Mesendoderm (in vitro differentiated cells): ENCODE data around the gene CHRND.

Experiments used
- DNase-seq: peaks from one replicate; pipeline ENCODE4 v3.0.0; 2013
- H2AK5ac ChIP-seq: 2 replicates; pipeline ENCODE4 v1.6.1; 2013; ENCODE audit warnings: low read length, inconsistent platforms
- H2BK120ac ChIP-seq: 2 replicates; pipeline ENCODE4 v1.6.1; 2013; ENCODE audit warnings: low read depth, mild to moderate bottlenecking, low read length, moderate library complexity, mixed read lengths
- H2BK15ac ChIP-seq: replicated peaks from 2 replicates; pipeline ENCODE4 v1.6.1; 2013; ENCODE audit warnings: low read depth, mild to moderate bottlenecking, moderate library complexity
- H2BK5ac ChIP-seq: 2 replicates; pipeline ENCODE4 v1.6.1; 2013; ENCODE audit warnings: low read length, inconsistent platforms
- H3K18ac ChIP-seq: 2 replicates; pipeline ENCODE4 v1.6.1; 2013; ENCODE audit warnings: mild to moderate bottlenecking, low read length, mixed read lengths
- H3K23ac ChIP-seq: one replicate; pipeline ENCODE4 v1.6.1; 2013; ENCODE audit warnings: low read length
- H3K27ac ChIP-seq: 2 replicates; pipeline ENCODE4 v1.5.1; 2013; ENCODE audit warnings: low read depth, mild to moderate bottlenecking, inconsistent platforms, low read length, moderate library complexity
- H3K27me3 ChIP-seq: 2 replicates; pipeline ENCODE4 v1.6.1; 2013; ENCODE audit warnings: low read length, control low read depth, mild to moderate bottlenecking, inconsistent platforms; ENCODE audit not compliant: insufficient read depth, poor library complexity
- H3K36me3 ChIP-seq: 2 replicates; pipeline ENCODE4 v1.6.1; 2013; ENCODE audit warnings: low read length, inconsistent platforms; ENCODE audit not compliant: control insufficient read depth, insufficient read depth
- H3K4ac ChIP-seq: one replicate; pipeline ENCODE4 v1.6.1; 2013; ENCODE audit warnings: low read depth, mild to moderate bottlenecking, low read length, moderate library complexity
- H3K4me1 ChIP-seq: 2 replicates; pipeline ENCODE4 v1.6.1; 2013; ENCODE audit warnings: low read depth, low read length, inconsistent platforms; ENCODE audit not compliant: control insufficient read depth
- H3K4me2 ChIP-seq: 2 replicates; pipeline ENCODE4 v1.6.1; 2013; ENCODE audit warnings: low read length
- H3K4me3 ChIP-seq: 2 replicates; pipeline ENCODE4 v1.5.1; 2013; ENCODE audit warnings: mild to moderate bottlenecking, low read length
- H3K56ac ChIP-seq: one replicate; pipeline ENCODE4 v1.6.1; 2013; ENCODE audit warnings: low read length
- H3K79me1 ChIP-seq: 2 replicates; pipeline ENCODE4 v1.6.1; 2013; ENCODE audit warnings: low read length, inconsistent platforms
- H3K79me2 ChIP-seq: 2 replicates; pipeline ENCODE4 v1.6.1; 2013; ENCODE audit warnings: mild to moderate bottlenecking, low read length; ENCODE audit not compliant: control insufficient read depth, insufficient read depth
- H3K9ac ChIP-seq: 2 replicates; pipeline ENCODE4 v1.6.1; 2013; ENCODE audit warnings: low read length, inconsistent platforms
- H4K5ac ChIP-seq: one replicate; pipeline ENCODE4 v1.6.1; 2013; ENCODE audit warnings: low read length
- H4K8ac ChIP-seq: one replicate; pipeline ENCODE4 v1.6.1; 2013; ENCODE audit warnings: low read depth, mild to moderate bottlenecking, control low read depth, low read length, moderate library complexity
- whole genome bisulfite sequencing: extraction: QIAGEN DNeasy Blood & Tissue Kit; methylation state at CpG from one replicate; pipeline ENCODE4 v1.1.7; 2013; ENCODE audit warnings: low lambda C conversion rate, missing lambda C conversion rate; ENCODE audit not compliant: insufficient coverage; ENCODE audit errors: extremely low coverage; 5-methylcytosine and 5-hydroxymethylcytosine counted together

Gene CHRND

DNA sequence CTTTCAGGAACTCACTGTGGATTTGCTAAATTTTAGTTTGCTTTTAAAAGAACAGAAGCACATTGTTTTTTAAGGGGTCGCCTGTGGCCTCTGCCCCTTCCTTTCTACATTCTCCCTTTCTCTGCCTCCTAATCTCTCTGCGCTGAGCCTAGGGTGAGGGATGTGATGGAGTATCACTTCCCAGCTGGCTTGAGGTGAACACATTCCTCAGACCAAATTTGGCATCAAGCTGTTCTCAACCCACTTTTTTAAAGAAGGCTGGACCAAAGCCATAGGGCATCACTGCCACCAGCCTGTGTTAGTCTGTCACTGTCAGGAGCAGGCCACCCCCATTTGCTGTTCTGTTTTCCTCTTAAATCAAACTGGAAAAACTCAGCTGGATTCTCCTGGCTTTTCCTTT lies 51.9 kb downstream of the CHRND start:
- no peak overlapping the region for H3K4me3 ChIP-seq
- H3K56ac ChIP-seq: no peak overlapping the region
- no peak overlapping the region for H3K9ac ChIP-seq
- no peaks in the 10 kb centered on the region for H3K79me1 ChIP-seq
- no peak overlapping the region for H3K4me2 ChIP-seq
- H4K5ac ChIP-seq: no peak overlapping the region
- WGBS: no CpG with 5 or more reads among the region's 2 CpGs
- no peak overlapping the region for H3K4ac ChIP-seq
- no peak overlapping the region for H2BK15ac ChIP-seq
- no peak overlapping the region for H3K27ac ChIP-seq
- H3K79me2 ChIP-seq: no peaks in the 10 kb centered on the region
- H4K8ac ChIP-seq: no peak overlapping the region
- H2BK5ac ChIP-seq: no peak overlapping the region
- H3K4me1 ChIP-seq: no peaks in the 10 kb centered on the region
- no peak overlapping the region for H2AK5ac ChIP-seq
- H2BK120ac ChIP-seq: no peak overlapping the region
- H3K36me3 ChIP-seq: peaks cover 5% of the 10 kb centered on the region
- no peak overlapping the region for H3K23ac ChIP-seq
- no peaks in the 10 kb centered on the region for H3K27me3 ChIP-seq
- no peak for DNase-seq
- H3K18ac ChIP-seq: no peak overlapping the region

DNA sequence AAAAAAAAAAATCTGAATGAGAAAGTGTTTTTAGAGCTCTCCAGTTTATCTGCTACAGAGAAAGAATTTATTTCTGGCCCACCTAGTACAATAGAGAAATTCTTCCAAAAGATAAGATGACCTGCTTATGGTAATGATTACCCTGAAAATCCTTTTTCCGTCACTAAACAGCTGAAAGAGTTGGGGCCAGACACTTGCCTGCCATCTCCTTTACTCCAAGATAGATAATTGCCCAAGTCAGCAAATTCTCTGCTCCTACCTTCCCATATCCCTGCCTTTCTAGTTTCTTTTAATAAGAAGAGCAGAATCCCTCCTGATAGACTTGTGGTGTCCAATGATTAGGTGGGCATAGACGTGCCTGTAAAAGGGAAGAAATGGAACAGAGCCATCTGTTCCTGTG lies 52.7 kb downstream of the CHRND start:
- H3K27ac ChIP-seq: no peak overlapping the region
- no peak overlapping the region for H3K4ac ChIP-seq
- no peaks in the 10 kb centered on the region for H3K27me3 ChIP-seq
- no peak overlapping the region for H3K56ac ChIP-seq
- peaks cover 5% of the 10 kb centered on the region for H3K36me3 ChIP-seq
- no peaks in the 10 kb centered on the region for H3K4me1 ChIP-seq
- no peak overlapping the region for H4K8ac ChIP-seq
- no peaks in the 10 kb centered on the region for H3K79me1 ChIP-seq
- no peak for DNase-seq
- H3K4me2 ChIP-seq: no peak overlapping the region
- H4K5ac ChIP-seq: no peak overlapping the region
- no peaks in the 10 kb centered on the region for H3K79me2 ChIP-seq
- H2BK5ac ChIP-seq: no peak overlapping the region
- H2BK120ac ChIP-seq: no peak overlapping the region
- H2AK5ac ChIP-seq: no peak overlapping the region
- no peak overlapping the region for H2BK15ac ChIP-seq
- no peak overlapping the region for H3K9ac ChIP-seq
- WGBS: no CpG with 5 or more reads among the region's 2 CpGs
- H3K23ac ChIP-seq: no peak overlapping the region
- H3K4me3 ChIP-seq: no peak overlapping the region
- H3K18ac ChIP-seq: no peak overlapping the region

DNA sequence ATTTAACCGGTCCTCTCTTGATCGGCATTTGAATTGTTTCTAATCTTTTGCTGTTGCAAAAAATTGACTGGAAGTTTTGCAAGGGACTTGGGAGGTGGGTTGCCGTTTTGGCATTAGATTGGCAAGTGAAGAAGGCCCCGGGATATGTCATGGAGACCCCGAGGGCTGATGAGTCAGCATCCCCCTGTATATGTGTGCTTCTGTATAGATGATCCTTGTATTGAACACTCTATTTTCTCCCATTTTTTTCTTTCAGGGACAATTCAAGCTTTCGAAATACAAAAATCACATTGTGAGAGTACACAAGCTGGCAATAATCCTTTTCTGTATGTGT lies 54.7 kb downstream of the CHRND start:
- H2BK5ac ChIP-seq: no peak overlapping the region
- H3K4me3 ChIP-seq: no peak overlapping the region
- H3K36me3 ChIP-seq: peaks cover 4% of the 10 kb centered on the region
- H4K5ac ChIP-seq: no peak overlapping the region
- DNase-seq: no peak
- H3K23ac ChIP-seq: no peak overlapping the region
- no peak overlapping the region for H3K4me2 ChIP-seq
- H2BK15ac ChIP-seq: no peak overlapping the region
- H3K4me1 ChIP-seq: no peaks in the 10 kb centered on the region
- no peak overlapping the region for H3K27ac ChIP-seq
- H3K79me2 ChIP-seq: no peaks in the 10 kb centered on the region
- no peak overlapping the region for H4K8ac ChIP-seq
- no peak overlapping the region for H3K9ac ChIP-seq
- H2BK120ac ChIP-seq: no peak overlapping the region
- no peaks in the 10 kb centered on the region for H3K79me1 ChIP-seq
- WGBS: no CpG with 5 or more reads among the region's 6 CpGs
- H3K18ac ChIP-seq: no peak overlapping the region
- no peaks in the 10 kb centered on the region for H3K27me3 ChIP-seq
- no peak overlapping the region for H2AK5ac ChIP-seq
- no peak overlapping the region for H3K4ac ChIP-seq
- H3K56ac ChIP-seq: no peak overlapping the region

DNA sequence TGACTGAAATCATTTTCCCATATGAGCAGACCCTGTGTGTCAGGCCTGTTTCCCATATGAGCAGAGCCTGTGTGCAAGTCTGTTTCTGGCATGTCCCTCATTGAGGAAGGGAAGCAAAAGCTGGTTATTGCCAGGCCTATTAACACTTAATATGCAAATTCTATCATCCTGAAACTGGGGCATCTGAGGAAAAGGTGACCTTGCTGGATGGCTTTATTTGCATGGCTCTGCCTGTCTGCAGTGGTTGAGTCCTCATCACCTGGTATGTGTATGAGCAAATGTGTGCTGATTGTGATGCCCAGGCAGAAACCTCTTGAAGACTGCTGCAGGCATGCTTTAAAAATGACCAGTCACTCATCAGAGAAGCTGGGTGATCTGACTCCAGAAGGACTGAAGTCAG lies 55.8 kb downstream of the CHRND start:
- H3K27me3 ChIP-seq: no peaks in the 10 kb centered on the region
- no peak overlapping the region for H3K56ac ChIP-seq
- H3K9ac ChIP-seq: no peak overlapping the region
- no peak overlapping the region for H3K27ac ChIP-seq
- H4K8ac ChIP-seq: no peak overlapping the region
- no peak overlapping the region for H3K4ac ChIP-seq
- no peak overlapping the region for H3K18ac ChIP-seq
- no peak overlapping the region for H4K5ac ChIP-seq
- H3K36me3 ChIP-seq: peaks cover 4% of the 10 kb centered on the region
- H3K4me1 ChIP-seq: no peaks in the 10 kb centered on the region
- H3K23ac ChIP-seq: no peak overlapping the region
- DNase-seq: no peak
- no peak overlapping the region for H2BK15ac ChIP-seq
- no peak overlapping the region for H2BK5ac ChIP-seq
- H3K4me3 ChIP-seq: no peak overlapping the region
- H3K4me2 ChIP-seq: no peak overlapping the region
- H2BK120ac ChIP-seq: no peak overlapping the region
- no peaks in the 10 kb centered on the region for H3K79me1 ChIP-seq
- H2AK5ac ChIP-seq: no peak overlapping the region
- H3K79me2 ChIP-seq: no peaks in the 10 kb centered on the region

DNA sequence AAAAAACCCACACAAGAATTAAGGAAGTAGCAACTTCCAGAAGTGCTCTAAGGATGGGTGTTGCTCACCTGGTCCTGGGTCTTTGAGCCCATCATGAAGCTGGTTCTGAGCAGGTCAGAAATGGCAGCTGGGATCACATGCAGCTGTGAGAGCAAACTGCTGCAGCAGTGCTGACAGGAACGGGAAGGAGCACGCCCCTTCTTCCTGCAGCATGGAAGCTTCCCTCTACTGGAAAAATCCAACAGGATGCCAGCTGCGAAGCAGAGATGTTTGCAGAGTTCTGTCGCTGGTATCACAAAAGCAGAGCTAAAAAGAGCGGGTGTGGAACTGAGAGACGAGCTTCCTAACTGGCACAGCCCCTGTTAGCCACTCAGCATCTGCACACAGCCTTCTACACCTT lies 58.3 kb downstream of the CHRND start:
- H3K27me3 ChIP-seq: no peaks in the 10 kb centered on the region
- no peak for DNase-seq
- H2BK120ac ChIP-seq: no peak overlapping the region
- no peaks in the 10 kb centered on the region for H3K79me1 ChIP-seq
- no peak overlapping the region for H3K18ac ChIP-seq
- H3K36me3 ChIP-seq: no peaks in the 10 kb centered on the region
- no peak overlapping the region for H3K23ac ChIP-seq
- H2AK5ac ChIP-seq: no peak overlapping the region
- H4K8ac ChIP-seq: no peak overlapping the region
- H3K4me1 ChIP-seq: no peaks in the 10 kb centered on the region
- H3K4me3 ChIP-seq: no peak overlapping the region
- no peak overlapping the region for H2BK15ac ChIP-seq
- WGBS: no CpG with 5 or more reads among the region's 6 CpGs
- H3K79me2 ChIP-seq: no peaks in the 10 kb centered on the region
- H3K4ac ChIP-seq: no peak overlapping the region
- no peak overlapping the region for H3K4me2 ChIP-seq
- no peak overlapping the region for H4K5ac ChIP-seq
- no peak overlapping the region for H2BK5ac ChIP-seq
- no peak overlapping the region for H3K56ac ChIP-seq
- H3K27ac ChIP-seq: no peak overlapping the region
- no peak overlapping the region for H3K9ac ChIP-seq
